HG03457 (cell line): ENCODE measurements around the gene DNASE2.
"Not testable (repeated sequence)": the region's sequence is repeated elsewhere in the genome, so short reads cannot be mapped to it uniquely, and the experiment has no call there.

Experiments used
- ATAC-seq: cut with Tn5 transposase; IDR thresholded peaks from one replicate; pipeline ENCODE4 v1.9.1; 2021; ENCODE audit warnings: moderate number of reproducible peaks; ENCODE audit not compliant: unreplicated experiment

The DNASE2 gene, protein sequence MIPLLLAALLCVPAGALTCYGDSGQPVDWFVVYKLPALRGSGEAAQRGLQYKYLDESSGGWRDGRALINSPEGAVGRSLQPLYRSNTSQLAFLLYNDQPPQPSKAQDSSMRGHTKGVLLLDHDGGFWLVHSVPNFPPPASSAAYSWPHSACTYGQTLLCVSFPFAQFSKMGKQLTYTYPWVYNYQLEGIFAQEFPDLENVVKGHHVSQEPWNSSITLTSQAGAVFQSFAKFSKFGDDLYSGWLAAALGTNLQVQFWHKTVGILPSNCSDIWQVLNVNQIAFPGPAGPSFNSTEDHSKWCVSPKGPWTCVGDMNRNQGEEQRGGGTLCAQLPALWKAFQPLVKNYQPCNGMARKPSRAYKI

DNA sequence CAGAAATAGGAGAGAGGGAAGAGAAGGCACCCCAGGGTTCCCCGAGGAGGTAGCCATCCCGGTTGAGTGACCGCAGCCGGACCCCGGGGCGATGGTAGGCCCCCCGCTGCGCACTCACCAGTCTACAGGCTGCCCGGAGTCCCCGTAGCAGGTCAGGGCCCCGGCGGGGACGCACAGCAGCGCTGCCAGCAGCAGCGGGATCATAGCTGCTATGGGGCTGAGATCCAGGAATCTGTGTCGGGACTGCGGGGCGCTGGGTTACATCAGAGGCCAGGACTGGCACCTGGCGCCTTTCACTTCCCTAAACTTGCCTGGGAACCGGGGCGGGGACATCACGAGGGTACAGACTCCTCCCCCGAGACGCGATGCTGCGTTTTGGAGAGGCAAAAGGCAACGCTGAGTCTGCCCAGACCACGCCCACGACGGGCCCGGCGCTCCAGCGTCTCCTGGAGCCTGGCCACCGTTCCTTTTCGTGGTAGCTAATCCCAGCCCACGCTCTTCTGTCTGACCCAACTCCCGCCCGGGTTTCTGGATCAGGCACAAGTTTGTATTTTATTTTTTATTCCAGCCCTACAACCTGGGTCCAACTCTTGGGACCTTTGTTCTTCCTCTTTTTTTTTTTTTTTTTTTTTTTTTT lies at the start of gene DNASE2:
DNASE2 (minus strand) TSS at position 278 of the 637 bp plus-strand sequence; CDS start at position 204, 74 bp downstream.
- peak; percentile 42 for ATAC-seq

DNA sequence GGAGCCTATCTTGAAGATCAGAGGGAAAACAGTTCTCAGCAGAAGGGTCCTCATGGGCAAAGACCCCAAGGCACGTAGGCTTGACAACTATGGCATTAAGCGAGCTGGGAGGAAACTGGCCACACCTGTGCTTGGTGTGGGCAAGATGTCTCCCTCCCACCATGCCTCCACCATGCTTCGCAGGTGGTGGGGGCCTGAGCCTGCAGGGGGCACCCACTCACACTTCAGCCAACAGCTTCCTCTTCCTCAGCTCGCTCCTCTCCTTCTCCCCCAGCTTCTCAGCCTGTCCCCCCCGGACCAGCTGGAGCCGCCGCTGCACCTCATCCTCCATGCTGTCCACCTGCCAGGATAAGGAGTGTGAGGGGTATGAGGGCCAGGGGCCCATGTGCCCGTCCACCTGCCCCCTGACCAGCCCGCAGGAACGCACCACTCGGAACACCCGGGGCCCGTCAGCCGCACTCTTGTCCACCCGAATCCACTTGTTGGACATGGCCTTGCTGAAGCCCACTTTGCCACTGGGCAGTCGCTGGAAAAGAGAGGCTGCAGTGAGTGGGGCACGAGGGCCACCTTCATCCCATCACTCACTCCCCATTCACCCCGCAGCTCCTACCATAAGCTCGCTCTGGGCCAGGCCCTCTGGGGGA lies 48.9 kb upstream of the DNASE2 start:
- no peak for ATAC-seq

DNA sequence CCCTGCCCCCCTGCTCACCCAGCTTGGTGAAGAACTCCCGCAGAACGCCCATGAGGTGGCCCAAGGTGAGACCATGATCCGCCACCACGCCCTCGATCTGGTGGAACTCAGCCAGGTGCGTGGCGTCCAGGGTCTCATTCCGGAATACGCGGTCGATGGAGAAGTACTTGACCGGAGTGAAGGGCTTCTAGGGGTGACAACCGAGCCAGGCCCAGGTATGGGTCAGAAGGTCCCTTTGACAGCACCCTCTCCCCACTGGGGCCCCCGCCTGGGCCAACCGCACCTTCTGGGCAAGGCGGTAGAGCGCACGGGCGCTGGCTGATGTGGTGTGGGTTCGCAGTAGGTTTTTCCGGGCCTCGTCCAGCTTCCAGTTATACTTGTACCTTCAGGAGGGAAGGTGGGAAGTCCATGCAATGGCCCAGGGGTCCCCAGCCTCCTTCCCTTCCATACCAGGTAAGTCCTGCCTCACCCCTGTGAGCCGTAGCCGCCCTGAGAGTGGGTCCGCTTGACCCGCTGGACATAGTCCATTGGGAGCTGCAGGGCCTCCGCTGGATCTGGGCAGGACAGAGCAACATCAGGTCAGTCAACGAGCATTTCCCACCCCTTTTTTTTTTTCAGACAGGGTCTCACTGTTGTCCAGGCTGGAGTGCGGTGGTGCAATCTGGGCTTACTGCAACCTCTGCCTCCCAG lies 43.5 kb upstream of the DNASE2 start:
- ATAC-seq, result no peak

DNA sequence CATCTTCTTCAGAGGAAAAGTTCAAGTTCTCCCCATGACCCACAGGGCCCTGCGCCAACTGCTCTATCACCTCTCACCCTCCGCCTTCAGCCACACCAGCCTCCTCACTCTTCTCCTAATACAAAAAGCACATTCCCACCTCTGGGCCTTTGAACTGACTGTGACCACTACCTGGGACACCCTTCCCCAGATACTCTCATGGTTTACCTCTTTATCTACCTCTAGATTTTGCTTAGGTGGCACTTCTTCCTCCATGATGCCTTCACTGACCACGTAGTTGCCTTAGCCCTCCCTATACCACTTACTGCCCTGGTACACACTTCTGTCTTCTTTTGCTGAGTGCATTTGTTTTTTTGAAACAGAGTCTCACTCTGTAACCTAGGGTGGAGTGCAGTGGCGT lies 41.7 kb upstream of the DNASE2 start:
- ATAC-seq, result no peak

DNA sequence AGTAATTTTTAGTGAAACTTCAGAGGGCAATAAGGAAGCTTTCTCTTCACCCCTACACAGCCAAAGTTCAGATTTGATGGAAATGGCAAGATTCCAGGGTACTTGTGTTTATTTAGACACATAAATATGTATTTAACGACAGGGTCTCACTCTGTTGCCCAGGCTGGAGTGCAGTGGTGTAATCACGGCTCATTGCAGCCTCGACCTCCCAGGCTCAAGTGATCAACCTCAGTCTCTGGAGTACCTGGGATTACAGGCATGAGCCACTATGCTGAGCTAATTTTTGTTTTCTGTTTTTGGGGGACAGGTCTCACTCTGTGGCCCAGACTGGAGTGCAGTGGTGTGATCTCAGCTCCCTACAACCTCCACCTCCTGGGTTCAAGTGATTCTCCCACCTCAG lies 39.8 kb upstream of the DNASE2 start:
- ATAC-seq, result no peak

DNA sequence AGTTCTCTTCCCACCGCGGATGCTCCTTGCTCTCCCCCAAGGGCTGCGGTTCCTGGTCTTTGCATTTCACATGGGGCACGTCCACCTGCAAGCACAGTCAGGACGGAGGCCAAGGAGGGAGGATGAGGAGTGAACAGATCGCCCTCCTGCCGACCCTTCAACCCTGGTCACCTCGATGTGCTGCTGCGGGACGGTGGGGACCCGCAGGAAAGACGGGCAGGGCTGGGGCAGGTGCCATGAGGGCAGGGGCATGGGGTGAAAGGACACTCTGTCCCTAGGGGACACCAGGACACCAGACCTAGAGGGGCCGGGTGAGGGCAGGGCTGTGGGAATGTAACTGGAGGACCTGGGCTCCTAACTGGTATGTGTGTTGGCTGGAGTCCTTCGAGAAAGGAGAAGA lies 37.0 kb upstream of the DNASE2 start:
- no peak for ATAC-seq

DNA sequence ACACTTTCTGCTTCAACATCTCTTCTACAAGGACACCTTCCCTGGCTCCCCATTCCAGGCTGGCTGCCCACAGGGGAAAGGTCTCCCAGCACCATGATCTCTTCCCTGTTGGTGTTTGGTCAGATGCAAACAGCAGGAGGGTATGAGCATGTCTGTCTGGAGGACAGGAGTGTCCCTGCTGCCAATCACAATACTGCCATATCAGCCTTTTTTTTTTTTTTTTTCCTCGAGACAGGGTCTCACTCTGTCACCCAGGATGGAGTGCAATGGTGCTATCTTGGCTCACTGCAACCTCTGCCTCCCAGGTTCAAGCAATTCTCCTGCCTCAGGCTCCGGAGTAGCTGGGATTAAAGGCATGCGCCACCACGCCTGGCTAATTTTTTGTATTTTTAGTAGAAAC lies 34.6 kb upstream of the DNASE2 start:
- not testable (repeated sequence) for ATAC-seq

DNA sequence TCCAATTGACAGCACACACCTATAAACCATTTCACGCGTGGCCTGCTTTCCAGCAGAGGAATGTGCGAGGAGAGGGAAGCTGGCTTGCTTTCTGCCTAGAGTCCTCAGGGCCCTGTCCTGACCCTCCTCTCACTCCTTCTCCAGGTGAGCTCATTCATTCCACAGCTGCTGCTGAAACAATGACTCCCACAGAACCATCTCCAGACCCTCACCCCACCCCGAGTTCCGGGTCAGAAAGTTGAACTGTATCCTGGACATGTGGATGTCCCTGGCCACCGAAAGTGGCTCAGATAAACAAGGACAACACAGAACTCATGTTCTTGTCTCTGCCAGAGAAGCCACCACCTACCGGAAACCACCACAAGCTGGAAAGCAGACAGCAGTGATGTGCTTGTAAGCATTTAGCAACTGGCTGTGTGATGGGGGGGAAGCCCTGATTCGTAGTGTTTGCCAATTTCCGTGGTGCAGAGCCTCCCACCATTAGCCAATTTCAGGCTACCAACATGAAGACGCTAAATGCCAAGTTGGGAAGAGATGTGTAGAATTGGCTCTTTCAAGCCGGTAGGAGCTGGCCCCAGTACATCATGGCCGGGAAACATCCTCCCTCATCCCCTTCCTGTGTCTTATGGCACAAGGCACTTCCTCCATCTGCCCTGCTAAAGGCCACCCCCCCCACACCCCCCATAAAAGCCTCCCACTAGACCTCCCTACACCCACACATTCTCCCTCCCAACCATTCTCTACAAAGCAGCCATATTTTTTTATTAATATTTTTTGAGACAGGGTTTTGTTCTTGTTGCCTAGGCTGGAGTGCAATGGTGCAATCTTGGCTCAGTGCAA lies 32.8 kb upstream of the DNASE2 start:
- no peak for ATAC-seq

DNA sequence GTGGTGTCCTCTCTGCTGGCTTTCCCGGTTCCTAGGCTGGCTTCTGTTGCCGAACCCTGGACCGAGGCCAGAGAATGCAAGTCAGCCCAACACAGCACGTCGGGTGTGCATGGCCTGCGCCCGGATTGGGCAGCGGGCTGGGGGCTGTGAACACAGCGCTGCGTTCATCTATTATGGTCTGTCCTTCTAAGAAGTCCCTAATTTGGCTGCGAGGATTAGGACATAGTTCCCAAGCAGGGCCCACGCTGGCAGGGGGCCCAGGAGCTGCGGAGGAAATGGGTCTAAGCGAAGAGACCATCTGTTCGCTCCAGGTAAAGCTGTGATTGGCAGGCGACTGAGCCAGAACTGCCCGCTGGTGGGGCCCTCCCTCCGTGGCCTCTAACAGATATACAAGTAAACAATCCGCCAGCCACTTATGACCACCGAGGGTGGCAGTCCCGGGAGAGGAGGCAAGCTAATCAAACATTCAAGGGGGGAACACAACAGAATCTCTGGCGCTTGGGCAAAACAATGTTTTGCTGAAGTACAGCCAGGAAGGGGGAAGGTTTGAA lies 31.8 kb upstream of the DNASE2 start:
- ATAC-seq, result no peak

DNA sequence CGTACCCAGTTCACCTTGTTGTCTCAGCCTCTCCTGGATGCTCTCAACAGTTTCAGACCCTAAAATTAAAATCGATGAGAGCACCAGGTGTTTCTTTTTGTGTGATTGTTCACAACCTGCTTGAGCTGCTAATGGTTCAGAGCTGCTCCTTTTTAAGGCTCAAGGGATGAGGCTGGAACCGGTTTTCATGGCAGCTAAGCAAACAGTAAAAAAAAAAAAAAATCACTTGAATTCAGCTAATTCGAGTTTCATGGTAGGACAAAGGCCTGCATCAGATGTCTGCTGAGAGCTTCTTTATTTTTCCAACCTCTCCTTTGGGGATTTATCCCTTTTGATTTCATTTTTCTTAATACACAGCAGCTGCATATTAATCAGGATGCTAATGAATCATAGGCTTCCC lies 31.3 kb upstream of the DNASE2 start:
- ATAC-seq, result no peak

DNA sequence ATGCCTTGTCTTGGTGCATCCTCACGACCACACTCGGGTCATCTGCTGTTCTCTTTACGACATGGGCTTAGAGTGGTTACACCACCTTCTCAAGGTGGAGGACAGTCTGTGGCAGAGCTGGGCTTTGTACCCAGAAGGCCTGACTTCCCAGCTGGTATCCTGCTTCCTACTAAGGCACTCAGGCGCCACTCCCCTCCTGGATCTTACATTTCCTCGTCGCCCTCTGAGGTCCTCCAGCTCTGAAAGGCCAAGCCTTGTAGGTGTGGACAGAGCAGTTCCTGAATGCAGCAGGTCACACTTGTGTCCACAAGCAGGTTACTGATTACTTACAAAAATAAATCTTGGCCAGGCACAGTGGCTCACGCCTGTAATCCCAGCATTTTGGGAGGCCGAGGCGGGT lies 25.9 kb upstream of the DNASE2 start:
- ATAC-seq, result no peak

DNA sequence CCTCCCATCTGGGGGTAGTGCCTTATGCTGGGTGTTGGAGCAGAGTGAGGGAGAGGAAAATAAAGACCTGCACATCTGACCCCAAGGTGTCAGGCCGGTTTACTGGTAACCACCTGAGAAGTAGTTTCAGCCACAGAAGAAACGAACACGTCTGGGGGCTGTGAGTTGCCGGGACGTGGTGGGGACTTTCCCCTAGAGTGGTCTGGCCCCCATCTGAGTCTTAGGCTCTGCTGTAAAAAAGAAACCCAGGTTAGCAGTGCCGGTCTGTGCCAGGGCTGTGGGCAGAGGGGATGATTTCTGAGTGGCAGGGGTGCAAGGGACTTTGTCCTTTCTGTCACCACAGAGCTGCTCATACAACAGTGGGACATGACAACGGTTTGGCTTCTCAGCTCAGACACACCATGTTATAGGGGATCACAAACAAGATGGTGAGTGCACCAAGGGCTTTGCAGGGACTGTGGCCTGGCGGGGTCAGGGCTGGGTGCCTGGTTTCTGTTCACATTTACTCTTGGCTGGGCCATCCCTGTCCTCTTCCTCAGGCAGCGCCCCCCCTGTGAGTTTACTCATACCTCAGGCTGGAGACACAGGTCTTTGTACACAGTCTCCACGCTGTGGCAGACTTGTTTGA lies 18.8 kb upstream of the DNASE2 start:
- ATAC-seq, result no peak

DNA sequence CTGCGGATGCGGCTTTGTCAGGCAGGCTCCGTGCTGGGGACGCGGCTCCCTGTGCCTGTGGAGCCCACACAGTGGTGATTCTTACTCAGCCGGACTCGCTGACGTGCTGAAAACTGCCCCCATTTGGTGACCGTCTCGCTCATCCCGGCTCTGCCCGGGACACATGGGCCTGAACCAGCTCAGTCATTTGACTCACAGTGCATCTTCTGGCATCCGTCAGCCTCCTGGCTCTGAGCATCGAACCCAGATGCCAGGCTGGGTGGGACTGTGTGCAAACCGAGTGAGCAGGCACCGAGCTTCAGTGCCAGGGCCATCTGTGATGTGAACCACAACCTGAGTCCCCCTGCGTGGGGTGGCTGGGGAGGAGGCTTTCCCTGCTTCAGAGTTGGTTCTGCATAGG lies 15.2 kb upstream of the DNASE2 start:
- ATAC-seq, result no peak

DNA sequence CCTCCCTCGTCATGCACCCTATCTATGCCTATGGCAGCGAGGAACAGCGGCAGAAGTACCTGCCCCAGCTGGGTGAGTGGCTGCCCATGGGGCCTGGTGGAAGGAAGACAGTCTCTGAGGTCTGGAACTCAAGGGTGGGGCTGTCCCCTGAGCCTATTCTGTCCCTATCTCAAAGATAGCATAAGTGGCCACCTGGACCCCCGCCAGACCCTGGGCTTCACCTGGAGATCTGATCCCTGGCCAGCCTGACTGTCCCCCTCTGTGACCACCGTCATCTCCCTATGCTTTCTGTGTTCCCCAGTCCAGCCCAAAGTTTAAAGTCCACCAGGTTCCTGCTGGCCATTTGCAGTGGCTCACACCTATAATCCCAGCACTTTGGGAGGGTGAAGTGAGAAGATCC lies 12.3 kb upstream of the DNASE2 start:
- no peak for ATAC-seq

DNA sequence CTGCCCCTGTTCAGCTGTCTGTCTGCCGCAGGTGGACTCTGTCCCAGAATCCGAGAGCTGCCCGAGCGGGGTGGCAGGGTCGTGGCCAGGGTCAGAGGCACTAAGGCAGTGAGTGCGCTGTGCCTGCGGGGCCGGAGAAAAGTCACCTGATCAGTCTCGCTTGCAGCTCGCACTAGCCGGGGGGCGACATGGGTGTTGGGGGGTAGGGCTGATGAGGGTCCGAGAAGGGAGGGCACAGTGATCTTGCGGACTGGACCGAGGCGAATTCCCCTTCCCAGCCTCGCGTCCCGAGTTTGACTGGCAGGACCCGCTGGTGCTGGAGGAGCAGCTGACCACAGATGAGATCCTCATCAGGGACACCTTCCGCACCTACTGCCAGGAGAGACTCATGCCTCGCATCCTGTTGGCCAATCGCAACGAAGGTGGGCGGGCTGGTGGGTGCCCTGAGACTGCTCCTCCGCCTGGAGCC lies 10.3 kb upstream of the DNASE2 start:
- ATAC-seq, result no peak

DNA sequence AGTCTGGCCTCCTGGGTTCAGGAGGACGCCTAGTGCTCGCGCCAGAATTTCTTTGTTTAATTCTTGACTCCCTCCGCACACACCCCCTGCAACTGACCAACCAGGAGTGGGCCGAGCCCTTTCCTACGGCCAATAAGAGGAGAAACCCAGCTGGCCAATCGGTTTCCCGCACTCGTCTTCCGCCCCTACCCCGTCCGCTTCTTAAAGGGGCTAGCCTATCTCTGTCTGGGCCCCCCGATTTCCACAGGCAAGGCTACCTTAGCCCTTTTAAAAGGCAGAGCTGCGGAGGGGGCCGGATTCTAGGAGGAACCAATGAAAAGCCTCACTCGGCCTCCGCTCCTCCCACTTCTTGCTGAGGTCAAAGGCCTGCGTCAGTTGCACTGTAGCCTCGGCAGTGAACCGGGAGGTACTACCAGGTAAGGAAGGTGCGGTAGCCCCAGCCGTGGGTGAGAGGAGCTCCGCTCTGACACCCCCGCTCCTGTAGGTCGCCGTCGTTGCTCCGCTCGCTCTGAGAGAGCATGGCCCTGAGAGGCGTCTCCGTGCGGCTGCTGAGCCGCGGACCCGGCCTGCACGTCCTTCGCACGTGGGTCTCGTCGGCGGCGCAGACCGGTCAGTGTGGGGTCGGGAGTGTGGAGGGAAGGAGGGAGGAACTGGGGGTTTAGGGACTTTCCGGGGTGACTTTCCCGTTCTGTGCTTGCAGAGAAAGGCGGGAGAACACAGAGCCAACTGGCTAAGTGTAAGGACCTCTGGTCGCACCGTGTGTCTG lies 9.7 kb upstream of the DNASE2 start, which contains the start of gene GCDH:
GCDH (plus strand) TSS at position 374 of the 766 bp plus-strand sequence; CDS start at position 519, 145 bp downstream.
- peak; percentile 76 for ATAC-seq

DNA sequence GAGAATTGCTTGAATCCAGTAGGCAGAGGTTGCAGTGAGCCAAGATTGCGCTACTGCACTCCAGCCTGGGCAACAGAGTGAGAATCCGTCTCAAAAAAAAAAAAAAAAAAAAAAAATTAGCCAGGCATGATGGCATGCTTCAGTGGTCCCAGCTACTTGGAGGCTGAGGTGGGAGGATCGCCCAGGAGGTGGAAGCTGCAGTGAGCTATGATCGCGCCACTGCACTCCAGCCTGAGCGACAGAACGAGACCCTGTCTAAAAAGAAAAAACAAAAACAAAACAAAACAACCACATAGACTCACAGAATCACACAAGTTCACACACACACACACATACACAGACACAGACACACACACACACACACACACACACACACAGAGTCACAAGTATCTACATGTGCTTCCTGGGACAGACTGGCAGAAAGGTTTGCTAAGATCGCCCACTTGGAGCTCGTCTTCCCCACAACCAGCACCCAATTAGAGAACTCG lies 9.1 kb upstream of the DNASE2 start:
- ATAC-seq, result not testable (repeated sequence)

DNA sequence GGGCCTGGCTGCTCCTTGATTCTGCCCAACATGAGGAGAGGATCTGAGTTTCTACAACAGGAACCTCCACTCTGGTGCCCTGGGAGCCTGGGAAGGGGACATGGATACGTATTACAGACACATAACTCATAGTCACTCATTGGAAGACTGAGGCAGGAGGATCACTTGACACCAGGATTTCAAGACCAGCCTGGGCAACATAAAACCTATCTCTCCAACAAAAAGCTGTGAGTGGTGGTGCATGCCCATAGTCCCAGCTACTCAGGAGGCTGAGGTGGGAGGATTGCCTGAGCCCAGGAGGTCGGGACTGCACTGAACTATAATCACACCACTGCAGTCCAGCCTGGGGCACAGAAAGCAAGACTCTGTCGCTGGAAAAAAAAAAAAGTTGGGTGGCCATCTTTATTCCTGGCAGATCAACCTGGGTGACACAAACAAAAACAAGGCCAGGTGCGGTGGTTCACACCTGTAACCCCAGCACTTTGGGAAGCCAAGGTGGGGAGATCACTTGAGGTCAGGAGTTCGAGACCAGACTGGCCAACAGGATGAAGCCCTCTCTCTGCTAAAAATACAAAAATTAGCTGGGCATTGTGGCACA lies 6.9 kb upstream of the DNASE2 start:
- no peak for ATAC-seq
